ENCODE data around the gene ECM2. TPM values are rescaled to one million over a fixed set of nuclear protein-coding genes. Genes with fewer than 3 reads are reported as not detected.

The ECM2 gene
- total RNA-seq, 2 donors from 2014 or later, result 63.6 to 78.7 TPM

DNA sequence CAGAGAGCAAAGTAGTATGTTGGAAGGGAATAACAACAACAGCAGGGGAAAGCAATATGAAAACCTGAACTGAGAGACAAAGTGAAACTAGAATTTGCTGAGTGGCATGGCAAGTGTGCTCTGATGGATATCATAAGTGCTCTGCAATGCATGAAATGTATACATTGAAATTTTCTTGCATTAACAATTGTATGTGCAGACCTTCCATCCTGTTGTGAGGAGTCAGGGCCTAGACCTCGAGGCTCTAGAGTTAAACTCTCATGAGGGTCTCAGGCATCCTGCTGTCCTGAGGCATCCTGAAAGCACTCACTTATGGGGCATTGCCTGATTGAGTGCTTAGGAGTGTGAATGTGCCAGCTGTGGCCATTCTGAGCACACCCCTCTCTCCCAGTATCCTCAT, 1.1 kb downstream of the ECM2 start:
- peaks cover 6% of the 10 kb centered on the region for H3K9me3 ChIP-seq
- ATAC-seq (ENCODE audit: insufficient number of reproducible peaks, low FRiP score, low read depth) (no peak), DNase-seq (ENCODE audit: low spot score) (no peak)
- peaks cover 16 to 19% of the 10 kb centered on the region in 2 donors for H3K4me1 ChIP-seq (ENCODE audit: control insufficient read depth in 1 of 2, low read depth in 2 of 2)
- H3K27me3 ChIP-seq (replicated peaks; ENCODE audit: insufficient read depth), result no peaks in the 10 kb centered on the region
- H3K4me3 ChIP-seq, result peak overlapping the region; percentile 75
- TF ChIP-seq, protein P1, sequence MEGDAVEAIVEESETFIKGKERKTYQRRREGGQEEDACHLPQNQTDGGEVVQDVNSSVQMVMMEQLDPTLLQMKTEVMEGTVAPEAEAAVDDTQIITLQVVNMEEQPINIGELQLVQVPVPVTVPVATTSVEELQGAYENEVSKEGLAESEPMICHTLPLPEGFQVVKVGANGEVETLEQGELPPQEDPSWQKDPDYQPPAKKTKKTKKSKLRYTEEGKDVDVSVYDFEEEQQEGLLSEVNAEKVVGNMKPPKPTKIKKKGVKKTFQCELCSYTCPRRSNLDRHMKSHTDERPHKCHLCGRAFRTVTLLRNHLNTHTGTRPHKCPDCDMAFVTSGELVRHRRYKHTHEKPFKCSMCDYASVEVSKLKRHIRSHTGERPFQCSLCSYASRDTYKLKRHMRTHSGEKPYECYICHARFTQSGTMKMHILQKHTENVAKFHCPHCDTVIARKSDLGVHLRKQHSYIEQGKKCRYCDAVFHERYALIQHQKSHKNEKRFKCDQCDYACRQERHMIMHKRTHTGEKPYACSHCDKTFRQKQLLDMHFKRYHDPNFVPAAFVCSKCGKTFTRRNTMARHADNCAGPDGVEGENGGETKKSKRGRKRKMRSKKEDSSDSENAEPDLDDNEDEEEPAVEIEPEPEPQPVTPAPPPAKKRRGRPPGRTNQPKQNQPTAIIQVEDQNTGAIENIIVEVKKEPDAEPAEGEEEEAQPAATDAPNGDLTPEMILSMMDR (IDR thresholded peaks at IDR 0.05), result no peak
- no peaks in the 10 kb centered on the region for H3K36me3 ChIP-seq
- peak overlapping the region; percentile 35 to 92 for H3K27ac ChIP-seq

DNA sequence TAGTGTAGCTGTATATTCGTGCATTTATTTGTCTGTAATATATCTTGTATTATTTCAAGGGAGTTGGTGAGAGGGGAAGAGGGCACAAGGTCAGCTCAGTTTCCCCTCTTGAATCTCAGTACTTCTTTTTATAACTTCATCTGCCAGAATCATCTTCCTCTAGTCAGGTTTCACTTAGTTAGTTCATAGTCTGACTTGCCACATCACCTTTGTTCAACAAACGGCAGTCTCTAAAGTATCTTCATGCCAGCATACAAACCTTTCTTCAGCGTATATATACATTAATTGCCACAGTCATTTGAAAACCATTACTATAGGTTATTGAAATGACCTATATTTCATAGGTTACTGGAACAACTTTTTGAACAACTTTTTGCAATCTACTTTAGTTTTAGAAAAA, 1.6 kb downstream of the ECM2 start:
- DNase-seq (ENCODE audit: low spot score) (no peak), ATAC-seq (ENCODE audit: insufficient number of reproducible peaks, low FRiP score, low read depth) (no peak)
- TF ChIP-seq, protein P1 (IDR thresholded peaks at IDR 0.05), result no peak
- peak overlapping the region in 1 of 2 donors; percentile 35 for H3K27ac ChIP-seq
- peaks cover 16 to 19% of the 10 kb centered on the region in 2 donors for H3K4me1 ChIP-seq (ENCODE audit: control insufficient read depth in 1 of 2, low read depth in 2 of 2)
- peak overlapping the region; percentile 75 for H3K4me3 ChIP-seq
- H3K27me3 ChIP-seq (replicated peaks; ENCODE audit: insufficient read depth), result no peaks in the 10 kb centered on the region
- no peaks in the 10 kb centered on the region for H3K36me3 ChIP-seq
- H3K9me3 ChIP-seq, result peaks cover 6% of the 10 kb centered on the region

DNA sequence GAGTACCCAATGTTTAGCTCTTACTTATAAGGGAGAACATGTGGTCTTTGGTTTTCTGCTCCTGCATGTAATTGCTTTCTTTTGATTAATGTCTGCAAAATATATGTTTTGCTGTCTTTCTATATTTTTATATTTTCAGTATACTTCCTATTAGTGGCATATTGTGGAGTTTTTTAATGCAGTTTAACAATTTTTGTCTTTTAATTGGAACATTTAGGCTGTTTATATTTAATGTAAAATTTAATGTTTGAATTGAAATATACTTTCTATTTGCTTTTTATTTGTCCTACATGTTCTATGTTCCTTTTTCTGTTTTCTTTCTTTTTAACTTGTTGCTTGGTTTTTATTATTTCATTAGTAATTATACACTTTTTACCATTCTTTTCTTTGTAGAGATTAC, 4.9 kb downstream of the ECM2 start:
- Histone ChIP-seq H3K27ac (no peak overlapping the region), H3K36me3 (no peaks in the 10 kb centered on the region), H3K4me1 (ENCODE audit: control insufficient read depth in 1 of 2, low read depth in 2 of 2) (peaks cover 0 to 16% of the 10 kb centered on the region in 2 donors), H3K4me3 (no peak overlapping the region), H3K9me3 (peaks cover 6% of the 10 kb centered on the region), H3K27me3 (replicated peaks; ENCODE audit: insufficient read depth) (no peaks in the 10 kb centered on the region)
- ATAC-seq (ENCODE audit: insufficient number of reproducible peaks, low FRiP score, low read depth), result no peak
- TF ChIP-seq, protein P1 (IDR thresholded peaks at IDR 0.05), result no peak
- no peak for DNase-seq (ENCODE audit: low spot score)

DNA sequence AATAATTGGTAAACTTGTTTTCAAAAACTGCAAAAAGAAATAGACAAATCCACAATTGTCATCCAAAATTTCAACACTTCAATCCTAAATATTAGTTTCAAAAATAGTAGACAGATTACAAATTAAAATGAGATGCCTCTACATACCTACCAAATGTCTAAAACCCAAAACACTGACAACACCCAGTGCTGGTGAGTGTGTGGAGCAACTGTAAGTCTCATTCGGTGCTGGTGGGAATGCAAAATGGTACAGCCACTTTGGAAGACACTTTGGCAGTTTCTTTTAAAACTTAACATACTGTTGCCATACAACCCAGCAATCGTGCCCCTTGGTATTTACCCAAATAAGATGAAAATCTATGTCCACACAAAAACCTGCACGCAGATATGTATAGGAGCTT, 6.7 kb downstream of the ECM2 start:
- no peaks in the 10 kb centered on the region for H3K36me3 ChIP-seq
- TF ChIP-seq, protein P1 (IDR thresholded peaks at IDR 0.05), result no peak
- ATAC-seq (ENCODE audit: insufficient number of reproducible peaks, low FRiP score, low read depth) (no peak), DNase-seq (ENCODE audit: low spot score) (no peak)
- H3K27ac ChIP-seq, result no peak overlapping the region
- H3K4me1 ChIP-seq (ENCODE audit: control insufficient read depth in 1 of 2, low read depth in 2 of 2), result peaks cover 0 to 5% of the 10 kb centered on the region in 2 donors
- peaks cover 6% of the 10 kb centered on the region for H3K9me3 ChIP-seq
- H3K4me3 ChIP-seq, result no peak overlapping the region
- H3K27me3 ChIP-seq (replicated peaks; ENCODE audit: insufficient read depth), result no peaks in the 10 kb centered on the region

DNA sequence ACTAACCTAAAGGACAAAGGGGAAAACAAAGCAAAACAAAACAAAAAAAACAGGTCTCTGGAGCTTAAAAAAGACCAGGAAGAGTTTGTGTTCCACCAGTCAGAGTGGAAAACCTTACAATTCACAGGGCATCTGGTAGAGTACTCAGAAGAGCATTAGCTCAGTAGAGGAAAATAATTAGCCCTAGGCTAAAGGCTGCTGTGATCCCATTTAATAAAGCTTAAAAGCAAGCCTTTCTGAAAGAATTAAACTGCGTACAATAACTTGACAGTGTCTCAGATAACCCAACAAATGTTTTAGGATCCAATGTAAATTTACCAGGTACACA, 7.3 kb downstream of the ECM2 start:
- Histone ChIP-seq H3K4me1 (ENCODE audit: control insufficient read depth in 1 of 2, low read depth in 2 of 2) (no peaks in the 10 kb centered on the region), H3K36me3 (no peaks in the 10 kb centered on the region), H3K27me3 (replicated peaks; ENCODE audit: insufficient read depth) (no peaks in the 10 kb centered on the region), H3K27ac (no peak overlapping the region), H3K4me3 (no peak overlapping the region), H3K9me3 (peaks cover 6% of the 10 kb centered on the region)
- TF ChIP-seq, protein P1 (IDR thresholded peaks at IDR 0.05), result no peak
- ATAC-seq (ENCODE audit: insufficient number of reproducible peaks, low FRiP score, low read depth) (no peak), DNase-seq (ENCODE audit: low spot score) (no peak)
